ENCODE results near the gene KAZN. TPM values are rescaled to one million over a fixed set of nuclear protein-coding genes. Genes with fewer than 3 reads are reported as not detected.
A peak's percentile ranks its signal among the peaks of the same experiment; 100 is the strongest.

The KAZN gene
- total RNA-seq, 1 donor from 2014 or later: 33.5 TPM

DNA sequence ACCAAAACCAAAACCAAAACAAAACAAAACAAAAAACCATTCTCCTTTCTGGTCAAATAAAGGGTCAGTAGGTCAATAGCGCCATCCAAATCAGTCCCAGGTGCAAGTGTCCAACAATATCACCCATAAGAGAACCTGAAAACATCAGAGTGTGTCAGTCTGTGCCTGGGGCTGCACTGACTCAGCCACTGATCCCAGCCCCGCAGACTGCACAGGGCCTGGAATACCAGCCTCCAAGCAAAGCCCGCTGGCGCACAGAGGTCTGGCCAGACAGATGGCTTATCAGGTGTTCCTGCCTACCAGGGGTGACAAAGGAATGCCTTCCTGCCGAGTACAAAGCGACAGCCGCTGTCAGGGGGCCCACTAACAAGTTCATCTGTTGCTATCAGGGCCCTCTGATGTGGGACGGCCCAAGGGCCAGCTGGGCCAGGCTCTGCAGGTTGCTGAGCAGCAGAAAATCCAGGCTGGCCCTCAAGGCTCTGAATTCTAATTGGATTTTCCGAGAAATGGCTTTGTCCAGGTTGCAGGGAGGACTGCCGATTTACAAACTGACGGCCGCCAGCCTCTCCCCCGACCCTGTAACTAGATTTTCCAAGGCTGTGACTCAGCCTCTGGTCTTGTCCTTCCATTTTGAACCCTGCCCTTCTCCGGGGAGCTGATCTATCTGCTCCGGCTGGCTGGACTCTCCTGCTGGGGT lies 541.3 kb downstream of the KAZN start:
- no peaks in the 10 kb centered on the region for H3K27me3 ChIP-seq
- no peak overlapping the region for H3K27ac ChIP-seq
- intact Hi-C loops (cut with DNase I): loop anchor here (10.0 kb wide), 1 partner anchor 165 kb away; no protein-coding TSS in a partner anchor
- no peaks in the 10 kb centered on the region for H3K9me3 ChIP-seq
- DNase-seq (no peak), ATAC-seq (no peak)
- TF ChIP-seq CTCF (IDR thresholded peaks at IDR 0.05): no peak
- H3K4me3 ChIP-seq: no peak overlapping the region
- no peaks in the 10 kb centered on the region for H3K4me1 ChIP-seq
- no peaks in the 10 kb centered on the region for H3K36me3 ChIP-seq

GRCh38 chr1:15141935-15142539 lies 543.6 kb downstream of the KAZN start:
- Histone ChIP-seq H3K9me3 (no peaks in the 10 kb centered on the region), H3K27me3 (no peaks in the 10 kb centered on the region), H3K4me1 (no peaks in the 10 kb centered on the region), H3K36me3 (no peaks in the 10 kb centered on the region), H3K27ac (no peak overlapping the region), H3K4me3 (no peak overlapping the region)
- intact Hi-C loops (cut with DNase I): no loop called here
- DNase-seq: no peak
- TF ChIP-seq CTCF (IDR thresholded peaks at IDR 0.05): no peak
- peak; percentile 31 for ATAC-seq

DNA sequence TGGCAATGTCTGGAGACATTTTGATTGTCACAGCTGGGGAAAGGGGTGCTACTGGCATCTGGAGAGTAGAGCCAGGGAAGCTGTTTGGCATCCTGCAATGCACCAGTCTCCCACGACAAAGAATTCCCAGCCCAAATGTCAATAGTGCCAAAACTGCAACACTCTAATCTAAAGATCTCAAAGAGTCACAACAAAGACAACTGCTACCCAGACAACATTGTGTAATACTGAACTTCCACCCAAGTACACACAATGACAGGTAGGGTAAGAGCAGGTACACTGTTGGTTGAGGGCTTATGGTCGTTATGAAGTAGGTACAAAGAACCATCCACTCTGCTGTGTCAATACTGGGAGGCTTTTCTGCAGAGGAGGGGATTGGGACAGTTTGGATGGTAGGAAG lies 546.8 kb downstream of the KAZN start:
- Histone ChIP-seq H3K27me3 (no peaks in the 10 kb centered on the region), H3K27ac (no peak overlapping the region), H3K4me3 (no peak overlapping the region), H3K4me1 (no peaks in the 10 kb centered on the region), H3K36me3 (no peaks in the 10 kb centered on the region), H3K9me3 (no peaks in the 10 kb centered on the region)
- no peak for TF ChIP-seq CTCF (IDR thresholded peaks at IDR 0.05)
- intact Hi-C loops (cut with DNase I): no loop called here
- DNase-seq: no peak
- no peak for ATAC-seq

DNA sequence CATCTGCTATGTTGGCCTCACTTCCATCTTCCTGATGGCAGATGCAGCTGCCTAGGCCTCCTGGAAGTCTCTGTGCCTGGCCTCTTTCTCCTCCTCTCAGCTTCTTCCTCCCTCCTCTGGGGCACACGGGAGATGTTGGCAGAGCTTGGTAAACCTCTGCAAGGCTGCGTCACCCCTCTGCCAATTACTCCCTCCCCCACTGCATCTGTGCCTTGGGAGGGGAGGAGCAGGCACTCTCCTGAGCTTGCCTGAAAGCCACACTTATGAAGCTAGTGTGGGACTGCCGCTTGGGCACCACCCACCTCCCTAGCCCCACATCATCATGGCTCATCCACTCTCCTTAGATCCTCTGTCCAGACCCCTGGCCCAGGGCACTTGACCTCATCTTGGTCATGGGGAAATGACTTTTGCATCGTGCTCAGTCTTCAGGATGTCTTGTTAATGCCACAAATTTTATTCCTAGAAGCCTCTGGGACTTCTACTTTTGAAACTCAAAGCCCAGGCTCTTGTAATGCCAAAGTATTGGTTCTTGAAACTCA lies 547.7 kb downstream of the KAZN start:
- H3K27ac ChIP-seq: no peak overlapping the region
- H3K36me3 ChIP-seq: no peaks in the 10 kb centered on the region
- peak; percentile 20 for ATAC-seq
- no peak overlapping the region for H3K4me3 ChIP-seq
- no peaks in the 10 kb centered on the region for H3K4me1 ChIP-seq
- intact Hi-C loops (cut with DNase I): no loop called here
- TF ChIP-seq CTCF (IDR thresholded peaks at IDR 0.05): no peak
- no peaks in the 10 kb centered on the region for H3K27me3 ChIP-seq
- no peaks in the 10 kb centered on the region for H3K9me3 ChIP-seq
- DNase-seq: no peak

- no peaks in the 10 kb centered on the region for H3K9me3 ChIP-seq
- DNase-seq: no peak
- no peak overlapping the region for H3K27ac ChIP-seq
- TF ChIP-seq CTCF (IDR thresholded peaks at IDR 0.05): no peak
- no peaks in the 10 kb centered on the region for H3K27me3 ChIP-seq
- peaks cover 4% of the 10 kb centered on the region for H3K4me1 ChIP-seq
- intact Hi-C loops (cut with DNase I): no loop called here
- no peak overlapping the region for H3K4me3 ChIP-seq
- ATAC-seq: peak; percentile 67
- H3K36me3 ChIP-seq: no peaks in the 10 kb centered on the region
Measured at GRCh38 chr1:15146971-15147376, 548.5 kb downstream of the KAZN start.

All from upper lobe of right lung (tissue), 1 donor.